HG02852 (cell line): ENCODE data around the gene ATOH7.

Experiments
- ATAC-seq: cut with Tn5 transposase; IDR thresholded peaks from one replicate; pipeline ENCODE4 v1.9.1; 2021; ENCODE audit warnings: mild to moderate bottlenecking, moderate library complexity; ENCODE audit not compliant: unreplicated experiment

ATOH7 gene

GRCh38 chr10:68184546-68184945 is 47.4 kb downstream of the ATOH7 start:
- no peak for ATAC-seq
